ENCODE measurements around the gene SRL.

SRL gene

GRCh38 chr16:4202615-4203345 is 39.1 kb downstream of the SRL start:
- no peak for DNase-seq (ENCODE audit: low spot score)

- no peak for DNase-seq (ENCODE audit: low spot score)
Observed at GRCh38 chr16:4200781-4201137, 41.1 kb downstream of the SRL start.

- peak; percentile 83 for DNase-seq (ENCODE audit: low spot score)
Observed at GRCh38 chr16:4200000-4200780, 41.7 kb downstream of the SRL start.

GRCh38 chr16:4198816-4199215 is 43.1 kb downstream of the SRL start:
- DNase-seq (ENCODE audit: low spot score) = no peak

- no peak for DNase-seq (ENCODE audit: low spot score)
Observed at GRCh38 chr16:4194661-4195060, 47.2 kb downstream of the SRL start.

GRCh38 chr16:4193920-4194319 is 48.0 kb downstream of the SRL start:
- no peak for DNase-seq (ENCODE audit: low spot score)

GRCh38 chr16:4192206-4192605 is 49.7 kb downstream of the SRL start:
- no peak for DNase-seq (ENCODE audit: low spot score)

- DNase-seq (ENCODE audit: low spot score) = no peak
Observed at GRCh38 chr16:4190712-4191333, 51.1 kb downstream of the SRL start.

GRCh38 chr16:4190086-4190485 is 51.8 kb downstream of the SRL start:
- no peak for DNase-seq (ENCODE audit: low spot score)

- DNase-seq (ENCODE audit: low spot score) = no peak
Observed at GRCh38 chr16:4184038-4184702, 57.7 kb downstream of the SRL start.

GRCh38 chr16:4183237-4184037 is 58.4 kb downstream of the SRL start:
- peak; percentile 94 for DNase-seq (ENCODE audit: low spot score)

- no peak for DNase-seq (ENCODE audit: low spot score)
Observed at GRCh38 chr16:4182581-4183236, 59.2 kb downstream of the SRL start.

- no peak for DNase-seq (ENCODE audit: low spot score)
Observed at GRCh38 chr16:4180511-4180910, 61.4 kb downstream of the SRL start.

- no peak for DNase-seq (ENCODE audit: low spot score)
Observed at GRCh38 chr16:4179763-4180260, 62.1 kb downstream of the SRL start.

GRCh38 chr16:4179020-4179419 is 62.9 kb downstream of the SRL start:
- no peak for DNase-seq (ENCODE audit: low spot score)

GRCh38 chr16:4178468-4179010 is 63.3 kb downstream of the SRL start:
- no peak for DNase-seq (ENCODE audit: low spot score)

GRCh38 chr16:4176906-4177417 is 64.9 kb downstream of the SRL start:
- peak; percentile 54 for DNase-seq (ENCODE audit: low spot score)

- no peak for DNase-seq (ENCODE audit: low spot score)
Observed at GRCh38 chr16:4175849-4176248, 66.0 kb downstream of the SRL start.

- no peak for DNase-seq (ENCODE audit: low spot score)
Observed at GRCh38 chr16:4172070-4172469, 69.8 kb downstream of the SRL start.

- no peak for DNase-seq (ENCODE audit: low spot score)
Observed at GRCh38 chr16:4169415-4169814, 72.5 kb downstream of the SRL start.

GRCh38 chr16:4166821-4167220 is 75.1 kb downstream of the SRL start:
- no peak for DNase-seq (ENCODE audit: low spot score)
